GM19372 (cell line): ENCODE data around the gene R3HDM1.
A peak's percentile ranks its signal among the peaks of the same experiment; 100 is the strongest.
"Not testable (repeated sequence)": the region's sequence is repeated elsewhere in the genome, so short reads cannot be mapped to it uniquely, and the experiment has no call there.

Source experiments
- ATAC-seq: cut with Tn5 transposase; IDR thresholded peaks from one replicate; pipeline ENCODE4 v1.9.1; 2021; ENCODE audit warnings: mild to moderate bottlenecking, low read depth, moderate library complexity; ENCODE audit not compliant: unreplicated experiment

R3HDM1 gene

GRCh38 chr2:135531231-135532197 lies at the start of gene R3HDM1:
R3HDM1 (plus strand) TSS chr2:135531484; CDS start chr2:135604846, 73,362 bp downstream.
- ATAC-seq, result peak; percentile 75

- ATAC-seq, result no peak
Measured at GRCh38 chr2:135485441-135485840, 45.8 kb upstream of the R3HDM1 start.

DNA sequence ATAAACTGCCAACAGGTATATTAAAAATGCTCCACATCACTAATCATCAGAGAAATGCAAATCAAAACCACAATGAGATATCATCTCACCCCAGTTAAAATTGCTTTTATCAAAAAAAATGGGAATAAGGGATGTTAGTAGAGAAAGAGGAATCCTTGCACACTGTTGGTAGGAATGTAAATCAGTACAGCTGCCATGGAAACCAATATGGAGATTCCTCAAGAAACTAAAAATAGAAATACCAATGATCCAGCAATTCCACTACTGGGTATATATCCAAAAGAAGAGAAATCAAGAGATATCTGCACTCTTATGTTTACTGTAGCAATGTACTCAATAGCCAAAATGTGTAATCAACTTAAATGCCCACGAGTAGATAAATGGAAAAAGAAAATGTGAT lies 40.9 kb upstream of the R3HDM1 start:
- no peak for ATAC-seq

GRCh38 chr2:135494503-135494902 lies 36.8 kb upstream of the R3HDM1 start:
- no peak for ATAC-seq

- no peak for ATAC-seq
Measured at GRCh38 chr2:135494917-135495316, 36.4 kb upstream of the R3HDM1 start.

GRCh38 chr2:135498588-135498987 lies 32.7 kb upstream of the R3HDM1 start:
- not testable (repeated sequence) for ATAC-seq

GRCh38 chr2:135504811-135505210 lies 26.5 kb upstream of the R3HDM1 start:
- no peak for ATAC-seq

DNA sequence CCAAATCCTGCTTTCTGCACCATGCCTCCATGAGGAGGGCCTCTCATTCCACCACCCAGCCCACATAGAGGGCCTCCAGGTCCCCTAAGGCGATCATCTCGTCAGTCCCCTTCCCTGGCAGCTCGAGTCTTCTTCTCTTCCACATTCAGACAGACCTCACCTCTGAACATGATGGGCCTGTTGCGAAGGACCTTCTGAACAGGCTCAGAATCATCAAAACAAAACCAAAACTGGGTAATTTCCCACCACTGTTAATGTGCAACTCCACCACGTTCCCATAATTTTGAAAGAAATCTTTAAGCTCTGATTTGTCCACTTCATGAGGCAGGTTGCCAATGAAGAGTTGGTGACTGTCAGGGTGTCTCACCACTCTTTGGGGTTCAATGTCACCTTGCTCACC lies 20.7 kb upstream of the R3HDM1 start:
- no peak for ATAC-seq

GRCh38 chr2:135512099-135512498 lies 19.2 kb upstream of the R3HDM1 start:
- no peak for ATAC-seq

- ATAC-seq, result no peak
Measured at GRCh38 chr2:135525786-135526185, 5.5 kb upstream of the R3HDM1 start.

DNA sequence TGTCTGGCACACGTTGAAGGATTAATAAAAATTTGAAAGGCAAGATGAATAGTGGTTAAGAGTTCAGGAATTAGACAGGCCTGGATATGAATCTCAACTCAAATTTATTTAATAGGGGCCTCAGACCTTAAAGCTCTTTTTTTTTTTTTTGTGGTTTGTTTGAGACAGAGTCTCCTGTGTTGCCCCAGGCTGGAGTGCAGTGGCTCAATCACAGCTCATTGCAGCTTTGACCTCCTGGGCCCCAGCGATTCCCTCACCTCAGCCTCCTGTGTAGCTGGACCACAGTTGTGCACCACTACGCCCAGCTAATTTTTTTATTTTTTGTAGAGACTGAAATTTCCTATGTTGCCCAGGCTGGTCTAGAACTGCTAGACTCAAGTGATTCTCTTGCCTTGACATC lies 3.3 kb upstream of the R3HDM1 start:
- ATAC-seq, result no peak

DNA sequence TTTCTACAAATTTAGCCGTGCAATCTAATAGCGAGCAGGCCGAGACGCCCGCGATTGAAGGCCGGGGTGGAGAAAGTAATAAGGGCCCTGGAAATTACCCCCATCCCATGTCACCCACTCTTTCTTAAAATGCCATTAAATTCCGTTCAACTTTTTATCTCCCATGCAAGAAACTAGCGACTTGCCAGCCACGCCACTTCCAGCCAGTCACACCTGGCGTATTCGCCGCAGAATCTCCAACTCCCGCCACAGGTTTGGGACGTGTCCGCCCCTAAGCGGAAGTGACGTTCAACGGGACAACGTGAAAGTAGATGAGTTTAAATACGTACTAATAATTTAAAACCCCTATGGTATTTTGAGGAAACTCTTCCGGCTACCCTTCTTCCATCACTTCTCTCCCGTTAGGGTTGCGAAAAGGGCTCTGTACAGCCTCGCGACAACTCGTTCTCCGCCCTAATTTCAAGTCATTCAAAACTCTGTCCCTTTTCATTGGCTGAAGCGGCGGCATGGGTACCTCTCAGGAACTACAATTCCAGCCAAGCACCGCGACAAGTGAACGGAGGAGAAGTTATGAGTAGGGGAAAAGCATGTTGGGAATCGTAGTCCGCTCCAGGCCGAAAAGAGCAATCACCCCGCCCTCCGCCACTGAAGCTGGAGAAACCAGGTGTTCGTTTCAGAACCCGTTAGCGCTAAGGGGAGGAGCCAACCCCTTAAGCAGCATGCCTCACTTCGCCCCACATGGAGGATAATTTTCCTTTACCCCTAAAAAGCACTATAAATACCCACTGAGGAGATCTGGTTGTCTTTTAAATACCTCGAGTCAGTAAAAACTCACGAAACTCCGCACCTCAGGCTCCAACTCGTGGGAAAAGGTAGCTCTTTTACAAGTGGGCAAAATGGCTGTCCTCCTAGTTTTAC lies 712 bp upstream of the R3HDM1 start, which contains the start of gene ZRANB3:
Gene ZRANB3 (minus strand): TSS at position 906 of the 918 bp plus-strand sequence.
- peak; percentile 63 for ATAC-seq

DNA sequence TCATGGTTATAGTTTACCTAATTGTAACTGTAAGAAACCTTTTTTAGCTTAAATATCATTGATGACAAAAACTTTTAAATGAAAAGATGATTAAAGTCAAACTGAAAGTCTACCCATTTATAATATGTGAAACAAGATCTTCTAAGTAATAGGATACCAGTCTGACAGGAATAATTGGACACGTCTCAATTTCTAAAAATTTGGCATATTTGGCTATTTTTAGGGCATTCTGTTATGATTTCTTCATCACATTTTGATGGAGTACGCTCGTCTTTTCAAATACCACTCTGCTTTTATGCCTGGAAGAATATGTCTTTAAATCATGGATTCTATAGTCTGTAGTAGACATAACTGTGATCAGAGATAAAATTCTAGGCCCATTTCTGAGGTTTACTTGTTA lies 1.3 kb downstream of the R3HDM1 start:
- ATAC-seq, result no peak

GRCh38 chr2:135533545-135533944 lies 2.3 kb downstream of the R3HDM1 start:
- not testable (repeated sequence) for ATAC-seq

DNA sequence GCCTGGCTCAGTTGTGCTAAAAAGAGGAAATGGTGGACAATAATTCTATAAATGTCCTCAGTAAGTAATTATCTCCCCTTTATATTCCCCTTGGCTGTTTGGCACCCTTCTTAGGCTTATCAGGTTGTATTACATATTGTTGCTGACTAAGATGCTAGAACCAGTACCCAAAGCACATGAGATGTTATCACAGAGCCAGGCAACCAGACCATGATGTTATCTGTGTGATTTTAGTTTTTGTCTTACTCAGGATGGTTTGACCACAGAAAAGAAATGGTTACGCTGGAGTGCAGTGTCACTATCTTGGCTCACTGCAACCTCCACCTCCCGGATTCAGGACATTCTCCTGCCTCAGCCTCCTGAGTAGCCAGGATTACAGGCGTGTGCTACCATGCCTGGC lies 15.2 kb downstream of the R3HDM1 start:
- no peak for ATAC-seq

GRCh38 chr2:135547311-135547710 lies 16.0 kb downstream of the R3HDM1 start:
- no peak for ATAC-seq

DNA sequence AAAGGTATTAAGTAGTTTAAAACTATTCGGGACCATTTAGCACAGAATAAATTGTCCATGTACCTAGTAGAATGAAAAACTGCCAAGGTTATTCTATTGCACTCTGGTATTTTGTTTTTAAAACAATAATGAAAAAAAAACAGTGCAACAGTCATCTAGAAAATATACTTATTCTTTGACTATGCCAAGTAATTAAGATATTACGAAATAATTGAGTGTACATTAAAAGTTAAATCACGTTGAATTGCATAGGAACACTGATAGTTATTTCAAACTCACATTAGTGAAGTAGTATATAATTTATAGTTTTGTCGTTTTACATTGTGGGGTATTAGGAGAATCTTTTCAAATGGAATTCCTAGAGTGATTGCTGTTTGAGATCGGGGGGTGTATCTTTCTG lies 20.1 kb downstream of the R3HDM1 start:
- no peak for ATAC-seq

GRCh38 chr2:135552887-135553286 lies 21.6 kb downstream of the R3HDM1 start:
- no peak for ATAC-seq

GRCh38 chr2:135555311-135555710 lies 24.0 kb downstream of the R3HDM1 start:
- no peak for ATAC-seq

DNA sequence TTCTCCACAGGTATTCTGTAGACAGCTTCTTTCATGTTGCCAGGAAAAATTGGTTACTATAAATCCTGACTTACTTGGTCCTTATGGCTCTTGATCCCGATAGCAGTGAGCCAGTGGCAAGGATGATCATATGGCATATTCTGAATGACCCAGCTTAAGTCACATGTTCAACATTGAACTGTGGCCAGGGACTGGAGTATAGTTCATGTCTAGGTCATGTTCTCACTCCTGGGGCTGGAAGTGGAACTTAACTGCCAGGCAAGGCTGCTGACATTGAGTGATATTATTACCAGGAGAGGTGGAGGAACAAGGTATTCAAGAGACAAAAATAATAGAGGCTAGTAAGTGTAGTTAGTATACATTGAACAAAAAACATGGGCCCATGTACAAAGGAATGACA lies 26.2 kb downstream of the R3HDM1 start:
- ATAC-seq, result no peak

GRCh38 chr2:135561925-135562324 lies 30.6 kb downstream of the R3HDM1 start:
- no peak for ATAC-seq
